ENCODE data around the gene CTPS2.

- no peak for TF ChIP-seq POLR2AphosphoS5 (IDR thresholded peaks at IDR 0.05)
- TF ChIP-seq POLR2A (IDR thresholded peaks at IDR 0.05): no peak
- no peak for TF ChIP-seq CTCF (IDR thresholded peaks at IDR 0.05)
- TF ChIP-seq EP300 (IDR thresholded peaks at IDR 0.05): no peak
Measured at GRCh38 chrX:16687514-16687913, 25.0 kb downstream of the CTPS2 start.
